Adrenal gland (tissue), 5 donors: Measurements from ENCODE around the gene ANGEL1.

ENCODE experiments used
- POLR2A ChIP-seq, 2 donors: fragments of 450-650 bp; IDR thresholded peaks; one replicate each; pipeline ENCODE4 v1.6.1; 2017; ENCODE audit warnings: antibody characterized with exemption in 2 of 2, mild to moderate bottlenecking in 2 of 2, moderate library complexity in 1 of 2
- TF ChIP-seq, protein P1 (sequence below), 6 experiments: fragments of 450-650 bp in 4 of 6; fragments of 200-600 bp in 2 of 6; sonication (generic) in 1 of 6; IDR thresholded peaks; 1 replicate in 5 of 6; 2 replicates in 1 of 6; pipeline versions ENCODE4 v1.5.1 to v1.8.0; 2016 to 2021; ENCODE audit warnings: antibody characterized with exemption in 6 of 6, mild to moderate bottlenecking in 2 of 6, moderate library complexity in 1 of 6
- donor health status: DM: no; HTN: no; CAD: no.

DNA sequence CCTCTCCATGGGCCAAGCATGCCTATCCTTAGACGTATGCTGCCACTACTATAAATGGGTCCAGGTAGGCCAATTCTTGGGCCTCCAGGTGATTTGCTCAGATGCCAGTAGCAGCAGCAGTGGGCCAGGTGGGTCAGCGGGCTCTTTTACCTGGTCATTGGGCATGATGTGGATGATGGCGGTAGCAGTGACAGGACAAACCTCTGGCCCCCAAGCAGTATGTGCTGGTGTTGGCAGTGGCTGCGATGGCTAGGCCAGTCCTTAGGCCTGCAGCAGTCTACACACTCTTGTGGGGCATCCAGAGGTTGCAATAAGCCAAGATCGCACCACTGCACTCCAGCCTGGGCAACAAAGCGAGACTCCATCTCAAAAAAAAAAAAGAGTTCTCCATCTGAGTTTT lies 70.5 kb downstream of the ANGEL1 start:
- TF ChIP-seq POLR2A (IDR thresholded peaks at IDR 0.05): no peak
- TF ChIP-seq, protein P1, sequence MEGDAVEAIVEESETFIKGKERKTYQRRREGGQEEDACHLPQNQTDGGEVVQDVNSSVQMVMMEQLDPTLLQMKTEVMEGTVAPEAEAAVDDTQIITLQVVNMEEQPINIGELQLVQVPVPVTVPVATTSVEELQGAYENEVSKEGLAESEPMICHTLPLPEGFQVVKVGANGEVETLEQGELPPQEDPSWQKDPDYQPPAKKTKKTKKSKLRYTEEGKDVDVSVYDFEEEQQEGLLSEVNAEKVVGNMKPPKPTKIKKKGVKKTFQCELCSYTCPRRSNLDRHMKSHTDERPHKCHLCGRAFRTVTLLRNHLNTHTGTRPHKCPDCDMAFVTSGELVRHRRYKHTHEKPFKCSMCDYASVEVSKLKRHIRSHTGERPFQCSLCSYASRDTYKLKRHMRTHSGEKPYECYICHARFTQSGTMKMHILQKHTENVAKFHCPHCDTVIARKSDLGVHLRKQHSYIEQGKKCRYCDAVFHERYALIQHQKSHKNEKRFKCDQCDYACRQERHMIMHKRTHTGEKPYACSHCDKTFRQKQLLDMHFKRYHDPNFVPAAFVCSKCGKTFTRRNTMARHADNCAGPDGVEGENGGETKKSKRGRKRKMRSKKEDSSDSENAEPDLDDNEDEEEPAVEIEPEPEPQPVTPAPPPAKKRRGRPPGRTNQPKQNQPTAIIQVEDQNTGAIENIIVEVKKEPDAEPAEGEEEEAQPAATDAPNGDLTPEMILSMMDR (IDR thresholded peaks at IDR 0.05): no peak
